NB4 (cell line): Measurements from ENCODE around the gene ABCB4.

Experiments
- DNase-seq: peaks from one replicate; pipeline ENCODE4 v3.0.0; 2010; ENCODE audit warnings: low read depth
- H3K4me3 ChIP-seq: one replicate; pipeline ENCODE4 v1.5.1; 2011; ENCODE audit warnings: mild to moderate bottlenecking, low read depth, low read length, moderate library complexity
- CTCF ChIP-seq: IDR thresholded peaks from one replicate; pipeline ENCODE4 v1.5.1; 2012; ENCODE audit warnings: low read depth, low read length
- MAX ChIP-seq: IDR thresholded peaks from 2 replicates; pipeline ENCODE4 v1.6.1; 2011; ENCODE audit warnings: low read depth, low read length
- MYC ChIP-seq: IDR thresholded peaks from 2 replicates; pipeline ENCODE4 v1.6.1; 2011; ENCODE audit warnings: low read depth, low read length
- POLR2A ChIP-seq: IDR thresholded peaks from 2 replicates; pipeline ENCODE4 v1.6.1; 2011; ENCODE audit warnings: mild to moderate bottlenecking; ENCODE audit not compliant: insufficient read length; ENCODE audit errors: extremely low read depth

Gene ABCB4

GRCh38 chr7:87451187-87451586 is 24.3 kb downstream of the ABCB4 start:
- no peak for DNase-seq
- TF ChIP-seq MYC = no peak
- TF ChIP-seq CTCF = no peak
- TF ChIP-seq POLR2A = no peak
- TF ChIP-seq MAX = no peak
- no peak overlapping the region for H3K4me3 ChIP-seq

GRCh38 chr7:87450706-87451105 is 24.8 kb downstream of the ABCB4 start:
- no peak overlapping the region for H3K4me3 ChIP-seq
- TF ChIP-seq MAX = no peak
- TF ChIP-seq POLR2A = no peak
- TF ChIP-seq MYC = no peak
- TF ChIP-seq CTCF = no peak
- no peak for DNase-seq

- no peak for DNase-seq
- no peak overlapping the region for H3K4me3 ChIP-seq
- TF ChIP-seq POLR2A (no peak), MYC (no peak), CTCF (no peak), MAX (no peak)
Observed at GRCh38 chr7:87448388-87448787, 27.1 kb downstream of the ABCB4 start.

GRCh38 chr7:87447116-87447635 is 28.3 kb downstream of the ABCB4 start:
- no peak for DNase-seq
- H3K4me3 ChIP-seq = no peak overlapping the region
- no peak for TF ChIP-seq MAX
- TF ChIP-seq MYC = no peak
- TF ChIP-seq CTCF = no peak
- TF ChIP-seq POLR2A = no peak

- H3K4me3 ChIP-seq = no peak overlapping the region
- DNase-seq = peak; percentile 9
- no peak for TF ChIP-seq MAX
- TF ChIP-seq CTCF = no peak
- no peak for TF ChIP-seq POLR2A
- TF ChIP-seq MYC = no peak
Observed at GRCh38 chr7:87445897-87446296, 29.6 kb downstream of the ABCB4 start.
